Esophagus squamous epithelium (tissue), 5 donors: ENCODE data around the gene TULP3. TPM values are rescaled to one million over a fixed set of nuclear protein-coding genes. Genes with fewer than 3 reads are reported as not detected.
"Not testable (repeated sequence)": the region's sequence is repeated elsewhere in the genome, so short reads cannot be mapped to it uniquely, and the experiment has no call there.

Source experiments
- DNase-seq: peaks from one replicate; lab custom pipeline; 2025; lab: John Stamatoyannopoulos, UW
- H3K27ac ChIP-seq, 4 donors: fragments of 200-600 bp; sonication (generic); one replicate each; pipeline ENCODE4 v1.5.1; 2016 to 2019; ENCODE audit warnings: mild to moderate bottlenecking in 1 of 4
- H3K27me3 ChIP-seq, 4 donors: fragments of 200-600 bp; sonication (generic); 1 replicate in 3 of 4; 2 replicates in 1 of 4; pipeline versions ENCODE4 v1.5.1 to v1.6.0; 2017 to 2021; ENCODE audit warnings: antibody characterized with exemption in 1 of 4
- H3K36me3 ChIP-seq, 3 donors: fragments of 200-600 bp; sonication (generic); one replicate each; pipeline ENCODE4 v1.5.1; 2016 to 2019
- H3K4me1 ChIP-seq, 3 donors: fragments of 200-600 bp; sonication (generic); one replicate each; pipeline ENCODE4 v1.5.1; 2017 to 2019
- H3K4me3 ChIP-seq, 4 donors: fragments of 200-600 bp; sonication (generic); 1 replicate in 3 of 4; 2 replicates in 1 of 4; pipeline ENCODE4 v1.5.1; 2016 to 2019; ENCODE audit warnings: mild to moderate bottlenecking in 2 of 4, moderate library complexity in 1 of 4
- H3K9me3 ChIP-seq, 3 donors: fragments of 200-600 bp; sonication (generic); one replicate each; pipeline ENCODE4 v1.5.1; 2016 to 2019
- CTCF ChIP-seq, 6 experiments: fragments of 450-650 bp in 4 of 6; fragments of 200-600 bp in 2 of 6; sonication (generic) in 2 of 6; IDR thresholded peaks; one replicate each; pipeline ENCODE4 v1.5.1; 2016 to 2019; ENCODE audit warnings: antibody characterized with exemption in 6 of 6, mild to moderate bottlenecking in 4 of 6, moderate library complexity in 4 of 6
- POLR2A ChIP-seq, 4 donors: fragments of 450-650 bp; IDR thresholded peaks; one replicate each; pipeline ENCODE4 v1.6.1; 2017; ENCODE audit warnings: antibody characterized with exemption in 4 of 4, mild to moderate bottlenecking in 4 of 4, moderate library complexity in 3 of 4
- WGBS, 2 donors: methylation state at CpG; one replicate each; pipeline ENCODE4 v1.1.5; 2018; 5-methylcytosine and 5-hydroxymethylcytosine counted together
- intact Hi-C: fragments of 100-400 bp; cut with DNase I; formaldehyde crosslinking; loops from one replicate; pipeline ENCODE4 v1.15.0; 2022
- total RNA-seq, 4 donors: library from RNA; depleted of rRNA; stranded (reverse); fragments of >200 nt; gene quantifications; one replicate each; pipeline ENCODE4 v1.1.0, GENCODE V29; 2016
- donor health status: DM: yes; HTN: yes; CAD: no.

TULP3 gene
- total RNA-seq, 4 donors from 2014 or later = 13.1 to 26.1 (median 19.8) TPM

GRCh38 chr12:2862876-2863275 lies 27.8 kb upstream of the TULP3 start:
- H3K36me3 ChIP-seq = peaks cover 0 to 58% (median 7%) of the 10 kb centered on the region in 3 donors
- H3K4me3 ChIP-seq = no peak overlapping the region
- no peak for TF ChIP-seq POLR2A (IDR thresholded peaks at IDR 0.05)
- H3K27me3 ChIP-seq = no peaks in the 10 kb centered on the region
- no peaks in the 10 kb centered on the region for H3K4me1 ChIP-seq
- no peak for DNase-seq
- no peaks in the 10 kb centered on the region for H3K9me3 ChIP-seq
- intact Hi-C loops = no loop called here
- H3K27ac ChIP-seq = no peak overlapping the region
- WGBS, 2 donors = 93 to 96% methylated on average over 6 to 7 of the region's 7 CpGs

DNA sequence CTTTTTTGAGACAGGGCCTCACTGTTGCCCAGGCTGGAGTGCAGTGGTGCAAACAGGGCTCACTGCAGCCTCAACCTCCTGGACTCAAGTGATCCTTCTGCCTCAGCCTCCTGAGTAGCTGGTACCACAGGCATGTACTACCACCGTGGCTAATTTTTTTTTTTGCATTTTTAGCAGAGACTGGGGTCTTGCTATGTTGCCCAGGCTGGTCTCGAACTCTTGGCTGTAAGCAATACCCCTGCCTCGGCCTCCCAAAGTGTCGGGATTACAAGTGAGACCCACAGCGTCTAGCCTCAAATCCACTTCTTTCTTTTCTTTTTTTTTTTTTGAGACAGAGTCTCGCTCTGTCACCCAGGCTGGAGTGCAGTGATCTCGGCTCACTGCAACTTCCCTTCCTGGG lies 27.3 kb upstream of the TULP3 start:
- WGBS, 2 donors = 93 to 94% methylated on average over 7 of the region's 7 CpGs
- H3K27me3 ChIP-seq, H3K4me3 ChIP-seq, H3K9me3 ChIP-seq, DNase-seq, H3K27ac ChIP-seq, H3K4me1 ChIP-seq, intact Hi-C loops: not testable (repeated sequence)
- peaks cover 0 to 53% (median 7%) of the 10 kb centered on the region in 3 donors for H3K36me3 ChIP-seq

DNA sequence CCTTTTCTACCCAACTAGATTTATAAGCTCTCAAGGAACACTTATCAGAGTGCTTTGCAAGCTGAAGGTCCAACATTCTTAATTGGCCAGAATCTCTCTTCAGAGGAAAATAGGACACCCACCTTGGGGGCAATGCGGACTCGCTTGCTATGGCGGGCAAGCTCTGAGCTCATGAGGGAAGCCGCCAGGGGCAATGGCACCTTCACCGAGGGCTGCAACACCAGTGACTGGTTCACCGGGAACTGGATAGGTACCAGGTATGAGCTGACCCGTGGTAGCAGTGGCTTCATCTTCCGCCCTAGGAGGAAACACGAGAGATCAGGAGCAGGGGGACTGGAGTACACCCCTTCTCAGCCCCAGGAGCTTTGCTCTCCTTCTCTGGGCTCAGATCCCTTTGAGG lies 26.5 kb upstream of the TULP3 start:
- no peaks in the 10 kb centered on the region for H3K4me1 ChIP-seq
- WGBS, 2 donors = 93 to 97% methylated on average over 3 to 4 of the region's 9 CpGs
- intact Hi-C loops = no loop called here
- no peak overlapping the region for H3K4me3 ChIP-seq
- no peak overlapping the region for H3K27ac ChIP-seq
- H3K27me3 ChIP-seq = no peaks in the 10 kb centered on the region
- no peak for DNase-seq
- no peak for TF ChIP-seq CTCF (IDR thresholded peaks at IDR 0.05)
- no peak for TF ChIP-seq POLR2A (IDR thresholded peaks at IDR 0.05)
- no peaks in the 10 kb centered on the region for H3K9me3 ChIP-seq
- peaks cover 0 to 45% (median 3%) of the 10 kb centered on the region in 3 donors for H3K36me3 ChIP-seq

GRCh38 chr12:2868986-2869632 lies 21.6 kb upstream of the TULP3 start:
- intact Hi-C loops, H3K27me3 ChIP-seq, H3K9me3 ChIP-seq, DNase-seq, H3K27ac ChIP-seq, H3K4me1 ChIP-seq, H3K4me3 ChIP-seq: not testable (repeated sequence)
- 84 to 97% methylated on average over 8 to 9 of the region's 9 CpGs for WGBS, 2 donors
- H3K36me3 ChIP-seq = peaks cover 0 to 28% (median 0%) of the 10 kb centered on the region in 3 donors

DNA sequence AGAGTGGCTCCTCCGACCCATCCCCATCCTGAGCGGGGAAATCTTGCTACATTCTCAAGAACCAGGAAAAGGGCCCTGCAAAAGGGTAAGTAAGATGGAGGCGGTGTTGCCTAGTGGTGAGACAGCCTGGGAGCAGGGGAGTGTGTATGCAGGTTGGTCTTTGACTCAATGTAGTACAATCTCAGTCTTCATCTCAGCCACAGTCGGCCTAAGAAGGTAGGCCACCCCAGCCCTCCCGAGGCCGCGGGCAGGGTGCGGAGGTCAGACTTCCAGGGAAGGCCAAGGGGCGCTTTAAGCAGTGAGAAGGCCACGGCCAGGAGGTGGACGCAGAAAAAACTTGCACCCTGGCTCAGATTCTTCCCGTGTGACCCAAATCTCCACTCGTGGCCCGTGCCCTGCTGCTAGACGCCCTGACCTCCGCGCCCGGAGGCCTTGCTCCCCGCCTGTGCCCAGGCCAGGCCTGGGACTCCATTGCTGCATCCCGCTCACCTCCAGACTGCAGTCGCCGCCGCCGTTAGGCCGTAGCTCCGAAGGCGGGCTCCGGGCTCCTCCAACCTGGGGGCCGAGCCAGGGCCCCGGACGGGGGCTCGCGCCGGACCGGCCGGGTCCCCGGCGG lies 14.2 kb upstream of the TULP3 start:
- peak overlapping the region; percentile 96 to 99 (median 98) for H3K27ac ChIP-seq
- H3K4me3 ChIP-seq = peak overlapping the region; percentile 75 to 97 (median 88)
- H3K4me1 ChIP-seq = peaks cover 22 to 40% (median 25%) of the 10 kb centered on the region in 3 donors
- no peaks in the 10 kb centered on the region for H3K27me3 ChIP-seq
- intact Hi-C loops = no loop called here
- H3K9me3 ChIP-seq = no peaks in the 10 kb centered on the region
- H3K36me3 ChIP-seq = peaks cover 0 to 14% (median 0%) of the 10 kb centered on the region in 3 donors
- no peak for TF ChIP-seq CTCF (IDR thresholded peaks at IDR 0.05)
- TF ChIP-seq POLR2A (IDR thresholded peaks at IDR 0.05) = no peak
- DNase-seq = no peak
- WGBS, 2 donors = 10 to 32% methylated on average over 3 to 9 of the region's 38 CpGs

DNA sequence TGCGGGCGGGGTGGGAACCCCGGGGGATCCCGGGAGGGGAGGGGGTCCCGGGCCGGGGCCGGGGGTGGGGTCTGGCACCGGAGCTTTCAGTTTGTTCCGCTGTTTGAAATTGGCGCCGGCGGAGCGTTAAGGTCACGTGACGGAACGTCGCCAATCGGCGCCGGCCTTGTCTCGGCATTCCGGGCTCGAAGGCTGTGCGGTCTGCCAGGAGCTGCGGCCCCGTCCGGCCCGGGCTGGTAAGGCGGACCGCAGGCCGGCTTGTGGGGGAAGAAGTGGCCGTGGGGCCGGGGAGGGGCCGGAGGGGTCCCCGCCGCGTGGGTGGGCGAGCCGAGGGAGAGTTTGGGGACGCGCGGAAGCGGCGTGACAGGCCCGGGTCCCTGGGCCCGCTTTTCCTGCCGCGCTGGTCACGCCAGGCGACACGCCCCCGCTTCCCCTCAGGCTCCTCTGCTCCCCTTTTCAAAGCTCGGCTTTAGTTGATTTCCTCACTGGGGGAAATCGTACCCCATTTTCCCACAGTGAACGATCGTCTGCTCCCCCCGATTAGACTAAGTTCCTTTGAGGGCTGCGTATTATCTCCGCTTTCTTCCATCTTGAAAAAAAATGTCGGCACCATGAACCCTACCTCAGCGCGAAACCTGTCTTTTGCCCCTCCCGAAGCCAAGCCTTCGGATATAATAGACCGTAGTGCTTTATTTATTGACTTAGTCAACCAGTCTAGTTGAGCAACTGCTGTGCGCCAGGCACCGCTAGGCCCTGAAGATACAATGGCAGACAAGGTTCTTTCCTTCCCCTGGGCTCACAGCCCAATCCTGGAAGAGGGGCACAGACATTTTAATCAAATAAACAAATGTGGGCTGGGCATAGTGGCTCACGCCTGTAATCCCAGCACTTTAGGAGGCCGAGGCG lies 13.4 kb upstream of the TULP3 start, which contains the start of the genes FOXM1 and RHNO1:
FOXM1 (minus strand) TSS at position 128 of the 906 bp plus-strand sequence. CDS start 2,696 bp downstream, outside the sequence.
RHNO1 (plus strand) TSS at position 177 of the 906 bp plus-strand sequence. CDS start 8,144 bp downstream, outside the sequence.
- Histone ChIP-seq H3K27ac (peak within 1 kb of the TSS; percentile 96 to 99 (median 98)), H3K9me3 (no peaks in the 10 kb centered on the region), H3K27me3 (no peaks in the 10 kb centered on the region), H3K36me3 (peaks cover 0 to 14% (median 0%) of the 10 kb centered on the region in 3 donors), H3K4me1 (peaks cover 22 to 40% (median 25%) of the 10 kb centered on the region in 3 donors), H3K4me3 (peak within 1 kb of the TSS; percentile 75 to 97 (median 88))
- DNase-seq = no peak
- intact Hi-C loops = no loop called here
- TF ChIP-seq POLR2A (IDR thresholded peaks at IDR 0.05) = peak in 2 of 4 donors; percentile 58 to 83
- TF ChIP-seq CTCF (IDR thresholded peaks at IDR 0.05) = peak in 2 of 6 experiments; percentile 11 to 13
- 0 to 3% methylated on average over 16 to 25 of the region's 70 CpGs for WGBS, 2 donors
